ENCODE results near the gene FLNB. TPM values are rescaled to one million over a fixed set of nuclear protein-coding genes. Genes with fewer than 3 reads are reported as not detected.
A peak's percentile ranks its signal among the peaks of the same experiment; 100 is the strongest.

FLNB gene
- total and polyA plus RNA-seq, 2 of the 8 experiments (the other 6 are each of a cell fraction or from before 2014, with no cell fraction given), result 72.3 to 118 TPM

- POLR2A ChIA-PET (ENCODE audit: partially characterized antibody), result interaction anchor here (0.9 to 1.7 kb wide), 6 partner anchors 9 to 120 kb away, joined by 3 to 4 read pairs (median 4); no protein-coding TSS in a partner anchor
- H3K23ac ChIP-seq (ENCODE audit: insufficient read length), result no peak overlapping the region
- 69% methylated on average over 6 of the region's 6 CpGs; no CpG with 5 or more reads in 1 of the 2 experiments for WGBS, 2 experiments (ENCODE audit: extremely low coverage in 1 of 2, insufficient coverage in 1 of 2, insufficient read length in 1 of 2, insufficient replicate concordance in 2 of 2, low coverage in 1 of 2, low lambda C conversion rate in 2 of 2, missing lambda C conversion rate in 1 of 2)
- H4K91ac ChIP-seq (replicated peaks; ENCODE audit: insufficient read length, low read length), result no peak overlapping the region
- CTCF ChIA-PET (ENCODE audit: partially characterized antibody), result interaction anchor here (0.8 to 1.5 kb wide), 6 partner anchors 9 to 143 kb away, joined by 3 to 4 read pairs (median 4); no protein-coding TSS in a partner anchor
- no peaks in the 10 kb centered on the region for H3K36me3 ChIP-seq (ENCODE audit: control insufficient read depth in 2 of 4, insufficient read depth in 4 of 4, low read length in 3 of 4)
- H3K4ac ChIP-seq (replicated peaks; ENCODE audit: insufficient read length, low read depth, low read length), result no peak overlapping the region
- H3K56ac ChIP-seq (replicated peaks; ENCODE audit: insufficient read length, low read depth, low read length), result no peak overlapping the region
- H3K23me2 ChIP-seq (ENCODE audit: low read depth, low read length), result no peaks in the 10 kb centered on the region
- no peaks in the 10 kb centered on the region for H3K27me3 ChIP-seq (replicated peaks in 1 of 4; ENCODE audit: control insufficient read depth in 3 of 4, extremely low read depth in 1 of 4, insufficient read depth in 3 of 4, low read length in 3 of 4)
- peak overlapping the region; percentile 2; the same call in 1 of the 2 replicates for H2BK12ac ChIP-seq (ENCODE audit: low read depth, low read length)
- no peak overlapping the region for H2AFZ ChIP-seq (ENCODE audit: low read length)
- no peak overlapping the region; the same call in 1 of the 2 replicates for H3K18ac ChIP-seq (ENCODE audit: extremely low read depth, low read length)
- peaks cover 20 to 36% (median 31%) of the 10 kb centered on the region in 4 experiments for H3K4me1 ChIP-seq (replicated peaks in 1 of 4; ENCODE audit: control insufficient read depth in 3 of 4, insufficient read depth in 4 of 4, low read length in 3 of 4)
- no peak overlapping the region for H4K5ac ChIP-seq (ENCODE audit: insufficient read length, low read depth, low read length)
- H2BK120ac ChIP-seq (replicated peaks; ENCODE audit: low read depth, low read length), result no peak overlapping the region
- H2AK5ac ChIP-seq (ENCODE audit: low read depth, low read length), result no peak overlapping the region
- DNase-seq (ENCODE audit: low read depth in 1 of 2, low spot score in 2 of 2) (no peak), FAIRE-seq (no peak)
- peak overlapping the region in 1 of 2 experiments; percentile 47; a peak in 1 of 4 replicates for H3K4me2 ChIP-seq (ENCODE audit: insufficient read depth in 1 of 2, low read depth in 2 of 2, low read length in 2 of 2)
- peak overlapping the region; percentile 78; the same call in 1 of the 2 replicates for H2BK15ac ChIP-seq (ENCODE audit: low read length)
- H3K9ac ChIP-seq (replicated peaks in 1 of 4; ENCODE audit: extremely low read depth in 1 of 4, low read depth in 3 of 4, low read length in 3 of 4), result no peak overlapping the region
- no peak overlapping the region for H4K8ac ChIP-seq (ENCODE audit: extremely low read depth, insufficient read depth, low read length)
- no peak overlapping the region for H3K14ac ChIP-seq (ENCODE audit: insufficient read length)
- H3K27ac ChIP-seq (ENCODE audit: low read depth, low read length), result no peak overlapping the region
- H2BK5ac ChIP-seq (ENCODE audit: low read depth, low read length), result peak overlapping the region; percentile 71; the same call in 1 of the 2 replicates
- H4K20me1 ChIP-seq (replicated peaks in 1 of 2; ENCODE audit: control insufficient read depth in 1 of 2, insufficient read depth in 2 of 2, low read length in 2 of 2), result peaks cover 0 to 2% of the 10 kb centered on the region in 2 experiments
- H3K9me3 ChIP-seq (ENCODE audit: insufficient read depth in 2 of 2, low read depth in 1 of 2, low read length in 1 of 2), result no peaks in the 10 kb centered on the region
- no peak overlapping the region for H2BK20ac ChIP-seq (ENCODE audit: low read length)
- H3K4me3 ChIP-seq (ENCODE audit: extremely low read depth in 1 of 4, insufficient read depth in 2 of 4, low read depth in 3 of 4, low read length in 4 of 4), result no peak overlapping the region
- H3K79me2 ChIP-seq (ENCODE audit: control insufficient read depth in 1 of 2, insufficient read depth in 2 of 2, low read length in 2 of 2), result peaks cover 0 to 90% of the 10 kb centered on the region in 2 experiments; a peak in 2 of 4 replicates
- H3K79me1 ChIP-seq (ENCODE audit: low read depth, low read length), result peaks cover 12% of the 10 kb centered on the region
- TF ChIP-seq, protein P1, sequence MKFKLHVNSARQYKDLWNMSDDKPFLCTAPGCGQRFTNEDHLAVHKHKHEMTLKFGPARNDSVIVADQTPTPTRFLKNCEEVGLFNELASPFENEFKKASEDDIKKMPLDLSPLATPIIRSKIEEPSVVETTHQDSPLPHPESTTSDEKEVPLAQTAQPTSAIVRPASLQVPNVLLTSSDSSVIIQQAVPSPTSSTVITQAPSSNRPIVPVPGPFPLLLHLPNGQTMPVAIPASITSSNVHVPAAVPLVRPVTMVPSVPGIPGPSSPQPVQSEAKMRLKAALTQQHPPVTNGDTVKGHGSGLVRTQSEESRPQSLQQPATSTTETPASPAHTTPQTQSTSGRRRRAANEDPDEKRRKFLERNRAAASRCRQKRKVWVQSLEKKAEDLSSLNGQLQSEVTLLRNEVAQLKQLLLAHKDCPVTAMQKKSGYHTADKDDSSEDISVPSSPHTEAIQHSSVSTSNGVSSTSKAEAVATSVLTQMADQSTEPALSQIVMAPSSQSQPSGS (IDR thresholded peaks at IDR 0.05; ENCODE audit: low read length), result no peak
- no peak for TF ChIP-seq EGR1 (IDR thresholded peaks at IDR 0.05; ENCODE audit: borderline replicate concordance, low read depth, low read length)
- TF ChIP-seq POLR2A (IDR thresholded peaks at IDR 0.05; ENCODE audit: control extremely low read depth in 1 of 2, low read depth in 2 of 2, low read length in 2 of 2), result no peak
- no peak for TF ChIP-seq HDAC6 (IDR thresholded peaks at IDR 0.05; ENCODE audit: low read depth, low read length)
- TF ChIP-seq RFX5 (IDR thresholded peaks at IDR 0.05; ENCODE audit: borderline replicate concordance, low read depth, low read length), result no peak
- TF ChIP-seq TAF1 (IDR thresholded peaks at IDR 0.05; ENCODE audit: low read depth, low read length), result no peak
- no peak for TF ChIP-seq CHD2 (IDR thresholded peaks at IDR 0.05; ENCODE audit: low read length)
- TF ChIP-seq RAD21 (IDR thresholded peaks at IDR 0.05 in 1 of 2, conservative IDR thresholded peaks at IDR 0.05 in 1 of 2; ENCODE audit: low read depth in 2 of 2, low read length in 2 of 2), result no peak
Observed at GRCh38 chr3:58034738-58035523, 26.7 kb downstream of the FLNB start.
